Ishikawa (cell line): ENCODE results near the gene NRG2.

Experiments
- CREB1 ChIP-seq: IDR thresholded peaks from 2 replicates; pipeline ENCODE4 v1.6.1; 2012; ENCODE audit warnings: low read depth
- EGR1 ChIP-seq: IDR thresholded peaks from 2 replicates; pipeline ENCODE4 v1.6.1; 2012
- EP300 ChIP-seq: IDR thresholded peaks from 2 replicates; pipeline ENCODE4 v1.6.1; 2012; ENCODE audit warnings: borderline replicate concordance
- NFIC ChIP-seq: IDR thresholded peaks from 2 replicates; pipeline ENCODE4 v1.6.1; 2012
- RAD21 ChIP-seq: IDR thresholded peaks from 2 replicates; pipeline ENCODE4 v1.6.1; 2012; ENCODE audit warnings: low read depth
- TAF1 ChIP-seq: IDR thresholded peaks from 2 replicates; pipeline ENCODE4 v1.6.1; 2012; ENCODE audit warnings: low read depth, mild to moderate bottlenecking
- YY1 ChIP-seq: IDR thresholded peaks from 2 replicates; pipeline ENCODE4 v1.6.1; 2012; ENCODE audit warnings: low read depth
- TF ChIP-seq, protein P1 (sequence below): IDR thresholded peaks from 2 replicates; pipeline ENCODE4 v1.6.1; 2012
- TF ChIP-seq, protein P2 (sequence below): IDR thresholded peaks from 2 replicates; pipeline ENCODE4 v1.6.1; 2012
- TF ChIP-seq, protein P3 (sequence below): IDR thresholded peaks from 2 replicates; pipeline ENCODE4 v1.6.1; 2012; ENCODE audit warnings: low read depth, mild to moderate bottlenecking

DNA sequence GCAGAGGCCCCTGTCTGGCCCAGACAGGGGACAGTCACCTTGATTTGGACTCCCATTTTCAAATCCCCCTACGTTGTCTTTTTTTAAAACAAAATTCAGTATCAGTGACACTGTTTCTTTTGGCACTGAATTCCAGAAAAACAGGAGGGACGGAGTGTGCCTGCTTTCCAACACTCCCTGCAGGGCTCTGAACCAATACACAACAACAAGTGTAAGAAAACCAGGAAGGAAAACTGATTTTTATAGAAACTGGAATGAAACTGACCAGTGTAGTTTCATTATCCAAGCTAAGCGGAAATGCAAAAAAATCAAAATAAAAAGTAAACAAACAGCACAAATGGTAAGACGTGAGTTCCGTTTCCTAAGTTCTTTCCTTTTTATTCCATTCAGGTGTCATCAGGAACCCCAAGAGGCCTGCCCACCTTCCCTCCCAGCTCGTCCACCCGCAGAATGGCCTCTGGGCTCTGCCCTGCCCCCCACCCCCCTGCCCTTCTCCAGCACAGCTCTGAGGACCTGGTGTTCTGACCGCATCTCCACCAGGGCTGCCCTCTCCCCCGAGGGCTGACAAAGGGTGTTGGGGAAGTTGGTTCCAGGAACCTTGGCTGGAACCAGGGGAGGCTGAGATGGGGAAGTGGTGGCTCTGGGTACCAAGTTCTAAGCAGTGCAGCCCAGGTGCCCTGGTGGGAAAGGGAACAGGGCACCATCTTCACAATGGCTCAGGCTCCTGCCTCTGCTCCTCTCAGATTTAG, 173.9 kb downstream of the NRG2 start:
- TF ChIP-seq, protein P1, sequence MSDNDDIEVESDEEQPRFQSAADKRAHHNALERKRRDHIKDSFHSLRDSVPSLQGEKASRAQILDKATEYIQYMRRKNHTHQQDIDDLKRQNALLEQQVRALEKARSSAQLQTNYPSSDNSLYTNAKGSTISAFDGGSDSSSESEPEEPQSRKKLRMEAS: no peak
- TF ChIP-seq RAD21: no peak
- TF ChIP-seq EP300: no peak
- TF ChIP-seq, protein P2, sequence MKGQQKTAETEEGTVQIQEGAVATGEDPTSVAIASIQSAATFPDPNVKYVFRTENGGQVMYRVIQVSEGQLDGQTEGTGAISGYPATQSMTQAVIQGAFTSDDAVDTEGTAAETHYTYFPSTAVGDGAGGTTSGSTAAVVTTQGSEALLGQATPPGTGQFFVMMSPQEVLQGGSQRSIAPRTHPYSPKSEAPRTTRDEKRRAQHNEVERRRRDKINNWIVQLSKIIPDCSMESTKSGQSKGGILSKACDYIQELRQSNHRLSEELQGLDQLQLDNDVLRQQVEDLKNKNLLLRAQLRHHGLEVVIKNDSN: no peak
- no peak for TF ChIP-seq YY1
- TF ChIP-seq, protein P3, sequence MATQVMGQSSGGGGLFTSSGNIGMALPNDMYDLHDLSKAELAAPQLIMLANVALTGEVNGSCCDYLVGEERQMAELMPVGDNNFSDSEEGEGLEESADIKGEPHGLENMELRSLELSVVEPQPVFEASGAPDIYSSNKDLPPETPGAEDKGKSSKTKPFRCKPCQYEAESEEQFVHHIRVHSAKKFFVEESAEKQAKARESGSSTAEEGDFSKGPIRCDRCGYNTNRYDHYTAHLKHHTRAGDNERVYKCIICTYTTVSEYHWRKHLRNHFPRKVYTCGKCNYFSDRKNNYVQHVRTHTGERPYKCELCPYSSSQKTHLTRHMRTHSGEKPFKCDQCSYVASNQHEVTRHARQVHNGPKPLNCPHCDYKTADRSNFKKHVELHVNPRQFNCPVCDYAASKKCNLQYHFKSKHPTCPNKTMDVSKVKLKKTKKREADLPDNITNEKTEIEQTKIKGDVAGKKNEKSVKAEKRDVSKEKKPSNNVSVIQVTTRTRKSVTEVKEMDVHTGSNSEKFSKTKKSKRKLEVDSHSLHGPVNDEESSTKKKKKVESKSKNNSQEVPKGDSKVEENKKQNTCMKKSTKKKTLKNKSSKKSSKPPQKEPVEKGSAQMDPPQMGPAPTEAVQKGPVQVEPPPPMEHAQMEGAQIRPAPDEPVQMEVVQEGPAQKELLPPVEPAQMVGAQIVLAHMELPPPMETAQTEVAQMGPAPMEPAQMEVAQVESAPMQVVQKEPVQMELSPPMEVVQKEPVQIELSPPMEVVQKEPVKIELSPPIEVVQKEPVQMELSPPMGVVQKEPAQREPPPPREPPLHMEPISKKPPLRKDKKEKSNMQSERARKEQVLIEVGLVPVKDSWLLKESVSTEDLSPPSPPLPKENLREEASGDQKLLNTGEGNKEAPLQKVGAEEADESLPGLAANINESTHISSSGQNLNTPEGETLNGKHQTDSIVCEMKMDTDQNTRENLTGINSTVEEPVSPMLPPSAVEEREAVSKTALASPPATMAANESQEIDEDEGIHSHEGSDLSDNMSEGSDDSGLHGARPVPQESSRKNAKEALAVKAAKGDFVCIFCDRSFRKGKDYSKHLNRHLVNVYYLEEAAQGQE: no peak
- no peak for TF ChIP-seq NFIC
- TF ChIP-seq EGR1: no peak
- TF ChIP-seq TAF1: no peak
- TF ChIP-seq CREB1: no peak
